Medulla oblongata (tissue), 1 donor: ENCODE results near the gene EEF2.
"Not testable (repeated sequence)": the region's sequence is repeated elsewhere in the genome, so short reads cannot be mapped to it uniquely, and the experiment has no call there.

Source experiments
- DNase-seq: peaks from one replicate; pipeline ENCODE4 v3.0.0-alpha.2; 2015; ENCODE audit errors: extremely low spot score

EEF2 gene

GRCh38 chr19:3968556-3969434, 16.5 kb downstream of the EEF2 start:
- peak; percentile 82 for DNase-seq

DNA sequence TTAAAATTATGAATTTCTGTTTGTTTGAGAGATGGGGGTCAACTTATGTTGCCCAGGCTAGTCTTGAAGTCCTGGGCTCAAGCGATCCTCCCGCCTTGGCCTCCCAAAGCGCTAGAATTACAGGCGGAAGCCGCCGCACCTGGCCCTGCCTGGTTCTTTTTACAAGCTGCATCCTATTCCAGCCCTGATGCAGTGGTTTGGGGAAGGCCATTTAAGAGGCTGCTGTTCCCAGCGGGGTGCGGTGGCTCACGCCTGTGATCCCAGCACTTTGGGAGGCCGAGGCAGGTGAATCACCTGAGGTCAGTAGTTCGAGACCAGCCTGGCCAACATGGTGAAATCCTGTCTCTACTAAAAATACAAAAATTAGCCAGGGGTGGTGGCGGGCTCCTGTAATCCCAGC, 17.3 kb downstream of the EEF2 start:
- DNase-seq, result not testable (repeated sequence)

- no peak for DNase-seq
Observed at GRCh38 chr19:3966051-3967017, 18.9 kb downstream of the EEF2 start.

DNA sequence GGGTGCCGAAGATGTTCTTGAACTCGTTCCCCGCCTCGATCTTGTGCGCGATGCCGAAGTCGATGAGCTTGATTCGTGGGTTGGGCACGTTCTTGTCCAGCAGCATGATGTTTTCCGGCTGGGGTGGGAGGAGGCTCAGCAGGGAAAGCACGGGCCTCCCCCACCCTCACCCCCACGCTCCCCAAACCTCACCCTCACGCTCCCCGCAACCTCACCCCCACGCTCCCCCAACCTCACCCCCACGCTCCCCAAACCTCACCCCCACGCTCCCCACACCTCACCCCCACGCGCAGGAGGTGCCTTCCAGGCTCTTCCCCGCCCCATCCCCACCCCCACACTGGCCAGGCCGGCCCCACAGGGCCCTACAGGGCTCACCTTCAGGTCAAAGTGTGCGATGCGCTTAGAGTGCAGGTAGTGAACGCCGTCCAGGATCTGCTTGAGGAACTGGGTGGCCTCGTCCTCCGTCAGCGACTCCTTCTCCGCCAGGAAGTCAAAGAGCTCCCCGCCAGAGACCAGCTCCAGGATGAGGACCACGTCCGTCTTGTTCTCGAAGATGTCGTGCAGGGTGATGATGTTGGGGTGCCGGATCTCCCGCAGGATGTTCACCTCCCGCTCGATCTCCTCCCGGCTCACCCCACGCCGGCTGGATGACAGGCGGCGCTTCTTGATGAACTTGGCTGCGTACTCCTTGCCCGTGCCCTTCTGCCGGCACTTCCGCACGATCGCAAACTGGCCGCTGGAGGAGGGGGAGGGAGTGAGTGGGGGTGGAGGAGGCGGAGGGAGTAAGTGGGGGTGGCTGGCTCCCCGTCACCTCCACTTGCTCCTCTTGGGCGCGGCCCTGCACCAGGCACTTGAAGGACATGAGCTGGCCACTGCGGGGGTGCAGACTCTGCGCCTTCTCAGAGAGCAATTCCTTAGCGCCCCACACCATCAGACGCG, 20.7 kb downstream of the EEF2 start:
- no peak for DNase-seq

DNA sequence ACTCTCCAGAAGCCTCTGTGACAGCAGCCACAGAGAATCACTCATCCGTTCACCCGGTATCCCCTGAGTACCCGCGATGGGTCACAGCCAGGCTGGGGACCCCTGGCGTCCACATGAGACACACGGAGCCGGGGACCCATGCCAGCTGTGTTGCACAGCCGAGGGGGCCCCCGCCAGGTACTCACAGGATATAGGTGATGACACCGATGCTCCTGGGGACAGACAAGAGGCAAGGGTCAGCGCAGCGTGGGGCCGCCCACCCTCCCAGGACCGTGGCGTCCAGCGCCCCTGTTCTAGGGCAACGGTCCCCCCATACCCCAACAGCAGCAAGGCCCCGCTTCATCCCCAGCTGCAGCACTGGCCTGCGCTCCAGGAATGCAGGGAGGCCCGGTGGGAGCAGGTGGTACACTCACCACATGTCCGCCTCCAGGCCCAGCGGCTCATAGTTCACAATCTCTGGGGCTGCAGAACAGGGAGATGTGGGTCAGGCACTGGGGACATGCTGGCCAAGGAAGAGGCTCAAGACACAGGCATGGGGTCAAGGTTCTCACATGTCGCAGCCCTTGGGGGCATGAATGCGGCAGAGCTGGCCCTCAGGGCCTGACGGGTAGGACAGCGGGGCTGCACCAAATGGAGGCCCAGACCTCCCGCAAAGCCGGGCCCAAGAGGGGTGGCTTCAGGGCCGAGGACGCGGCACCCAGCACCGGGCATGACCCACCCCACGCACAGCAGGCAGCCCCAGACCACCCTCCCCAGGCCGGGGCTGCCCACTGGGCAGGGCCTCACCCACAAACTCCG, 21.6 kb downstream of the EEF2 start:
- DNase-seq, result no peak

DNA sequence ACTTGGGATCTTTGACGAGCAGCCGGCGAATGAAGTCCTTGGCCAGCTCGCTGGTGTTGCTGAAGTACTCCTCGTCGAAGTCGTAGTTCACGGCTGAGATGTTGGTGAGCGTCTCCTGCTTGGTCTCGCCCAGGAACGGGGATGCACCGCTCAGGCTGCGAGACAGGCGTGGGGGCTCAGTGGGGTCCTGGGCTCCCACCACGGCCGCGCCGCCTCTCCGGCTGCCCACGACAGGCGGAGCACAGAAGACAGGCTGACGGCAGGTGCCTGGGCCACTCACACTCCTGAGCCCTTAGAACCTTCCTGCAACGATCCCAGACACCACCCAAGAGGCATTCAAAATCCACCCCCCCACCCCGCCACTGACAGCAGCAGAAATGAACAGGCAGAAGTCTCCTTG, 24.3 kb downstream of the EEF2 start:
- no peak for DNase-seq

DNA sequence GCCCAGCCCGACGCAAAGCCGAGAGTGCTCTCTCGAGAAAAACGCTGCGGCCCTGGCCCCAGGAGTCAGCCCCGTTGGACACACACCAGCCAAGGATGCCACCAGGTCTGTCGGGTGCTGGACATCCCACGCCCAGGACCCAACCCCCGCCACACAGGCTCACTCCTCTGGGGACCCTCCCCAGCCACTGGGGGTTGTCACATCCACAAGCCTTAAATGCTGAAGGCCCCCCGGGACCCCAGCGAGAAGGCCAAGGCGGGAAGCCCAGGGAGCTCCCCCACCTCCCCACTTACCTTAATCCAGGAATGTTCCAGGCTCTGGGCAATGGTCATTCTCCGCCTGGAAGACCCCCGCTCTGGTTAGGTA, 25.5 kb downstream of the EEF2 start:
- no peak for DNase-seq

DNA sequence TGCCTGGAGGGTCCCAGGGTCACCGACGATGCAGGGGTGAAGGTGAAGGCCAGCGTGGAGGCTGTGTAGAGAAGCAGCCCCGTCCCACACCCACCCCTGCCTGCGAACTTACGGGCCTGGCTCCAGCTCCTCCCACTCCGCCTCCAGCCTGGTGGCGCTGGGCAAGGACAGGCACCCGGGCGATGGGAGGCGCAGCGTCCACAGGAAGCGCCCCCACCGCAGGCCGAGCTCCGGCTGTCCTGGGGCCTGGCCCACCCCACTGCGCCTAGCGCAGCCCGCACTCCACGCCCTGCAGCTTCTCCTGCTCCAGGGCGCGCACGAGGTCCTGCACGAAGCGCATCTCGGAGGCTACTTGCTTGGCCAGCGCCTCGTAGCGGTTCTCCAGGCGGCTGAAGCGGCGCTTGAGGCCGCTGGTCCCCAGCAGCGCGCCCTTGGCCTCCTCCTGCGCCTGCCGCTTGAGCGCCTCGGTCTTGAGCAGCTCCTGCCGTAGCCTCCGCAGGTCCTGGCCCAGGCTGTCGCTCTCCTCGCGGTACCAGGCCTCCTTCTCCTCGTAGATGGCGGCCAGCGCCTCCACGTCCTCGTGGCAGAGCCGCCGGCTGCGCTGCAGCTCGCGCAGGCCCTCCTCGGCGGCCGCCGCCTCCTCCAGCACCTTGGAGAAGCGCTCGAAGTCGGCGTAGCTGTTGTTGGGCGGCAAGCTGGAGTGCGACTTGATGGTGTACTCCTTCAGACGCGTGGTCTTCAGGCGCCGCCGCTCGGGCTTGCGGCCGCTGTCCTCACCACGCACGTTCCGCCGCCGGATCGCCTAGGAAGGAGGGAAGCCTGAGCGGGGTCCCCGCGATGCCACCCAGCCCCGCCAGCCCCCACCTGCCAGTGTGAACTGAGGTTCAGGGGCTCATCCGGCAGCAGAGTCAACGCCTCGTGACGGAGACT, 26.2 kb downstream of the EEF2 start:
- no peak for DNase-seq

DNA sequence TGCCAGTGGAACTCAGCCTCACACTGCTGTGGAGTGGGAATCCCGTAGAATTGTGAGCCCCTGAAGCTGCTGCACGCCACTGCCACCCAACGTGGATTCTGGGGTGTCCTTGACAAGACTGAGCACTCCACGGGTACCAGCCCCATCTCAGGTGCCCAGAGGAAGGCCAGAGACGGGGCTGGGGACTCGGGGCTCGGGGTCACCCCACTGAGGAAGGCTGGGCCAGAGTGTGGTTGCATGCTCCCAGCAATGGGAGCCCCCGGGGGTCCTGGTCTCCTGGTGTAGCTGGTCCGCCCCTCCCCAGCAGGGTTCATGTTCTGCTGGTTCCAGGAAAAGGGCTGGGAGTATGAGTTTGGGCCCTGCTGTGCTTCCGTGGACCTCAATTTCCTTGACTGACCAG, 29.6 kb downstream of the EEF2 start:
- DNase-seq, result no peak

- DNase-seq, result not testable (repeated sequence)
Observed at GRCh38 chr19:3955276-3955675, 30.0 kb downstream of the EEF2 start.

DNA sequence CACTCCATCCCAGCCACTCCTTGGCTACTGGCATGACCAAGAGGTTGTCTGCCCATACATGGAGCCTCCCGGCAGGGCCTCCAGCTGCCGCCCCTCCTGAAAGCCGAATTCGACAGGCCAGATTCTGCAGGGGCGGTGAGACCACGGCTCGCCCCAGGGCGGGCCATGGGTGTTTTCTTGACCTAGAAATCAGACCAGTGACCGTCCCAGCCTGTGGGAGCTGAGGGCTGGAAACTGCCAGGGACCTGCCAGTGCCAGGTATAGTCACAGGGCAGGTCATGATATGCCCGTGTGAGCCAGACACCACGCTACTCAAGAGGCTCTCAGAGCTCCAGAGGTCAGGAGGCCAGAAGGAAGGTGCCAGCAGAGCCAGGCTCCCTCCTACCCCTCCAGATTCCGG, 31.2 kb downstream of the EEF2 start:
- DNase-seq, result no peak

DNA sequence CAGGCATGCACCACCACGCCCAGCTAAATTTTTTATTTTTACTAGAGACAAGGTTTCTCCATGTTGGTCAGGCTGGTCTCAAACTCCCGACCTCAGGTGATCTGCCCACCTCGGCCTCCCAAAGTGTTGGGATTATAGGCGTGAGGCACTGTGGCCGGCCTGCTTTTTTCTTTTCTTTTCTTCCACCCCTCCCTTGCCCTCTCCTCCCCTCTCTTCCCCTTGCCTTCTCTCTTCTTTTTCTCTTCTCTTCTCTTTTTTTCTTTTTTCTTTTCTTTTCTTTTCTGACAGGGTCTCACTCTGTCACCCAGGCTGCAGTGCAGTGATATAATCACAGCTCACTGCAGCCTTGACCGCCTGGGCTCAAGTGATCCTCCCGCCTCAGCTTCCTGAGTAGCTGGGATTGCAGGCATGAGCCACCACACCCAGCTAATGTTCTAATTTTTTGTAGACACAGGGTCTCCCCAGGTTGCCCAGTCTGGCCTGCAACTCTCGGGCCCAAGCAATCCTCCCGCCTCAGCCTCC, 32.4 kb downstream of the EEF2 start:
- DNase-seq, result not testable (repeated sequence)

DNA sequence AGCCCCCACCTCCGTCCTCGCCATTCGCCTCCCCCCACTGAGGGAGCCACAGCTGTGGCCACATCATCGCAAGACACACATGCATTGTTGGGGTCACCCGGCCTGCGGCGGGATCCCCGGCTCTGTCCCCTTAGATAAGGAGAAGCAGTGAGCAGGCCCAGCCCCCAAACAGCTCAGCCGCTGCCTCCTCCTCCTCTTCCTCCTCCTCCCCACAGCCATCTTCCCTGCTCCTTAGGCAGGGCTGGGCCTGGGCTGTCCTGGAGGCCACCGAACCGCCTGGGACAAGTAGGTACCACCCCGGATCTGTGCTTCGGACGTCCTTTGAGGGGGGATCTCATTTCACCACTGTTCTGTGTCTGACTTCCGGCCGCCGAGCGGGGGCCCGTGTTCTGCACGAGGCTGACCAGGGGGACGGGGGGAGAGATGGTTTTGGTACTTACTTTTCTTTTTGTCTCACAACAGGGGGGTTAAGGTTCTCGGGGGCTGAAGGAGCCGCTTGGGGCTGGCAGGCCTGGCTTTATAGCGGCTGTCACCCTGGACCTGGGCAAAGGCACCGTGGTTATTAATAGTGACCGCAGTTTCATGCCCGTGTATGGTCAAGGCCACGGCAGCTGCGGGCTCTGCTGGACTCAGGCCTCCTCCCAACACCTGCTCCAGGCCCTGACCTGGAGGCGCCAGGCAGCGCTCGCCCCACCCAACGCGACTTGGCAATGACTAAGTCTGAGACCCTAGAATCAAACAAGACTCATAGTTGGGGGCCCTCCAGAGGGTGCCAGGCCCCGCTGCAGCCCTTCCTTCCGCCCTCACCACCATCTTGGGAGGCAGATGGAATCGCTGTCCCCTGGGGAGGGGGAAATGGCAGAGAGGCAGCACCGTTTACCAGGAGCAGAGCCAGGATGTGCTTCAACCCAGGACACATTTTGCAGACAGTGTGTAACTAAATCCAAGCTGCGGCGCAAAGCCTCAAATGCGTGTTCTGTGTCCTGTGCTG, 34.1 kb downstream of the EEF2 start:
- DNase-seq, result no peak

GRCh38 chr19:3949997-3950859, 35.0 kb downstream of the EEF2 start:
- DNase-seq, result no peak

GRCh38 chr19:3949294-3949693, 36.0 kb downstream of the EEF2 start:
- no peak for DNase-seq

GRCh38 chr19:3947316-3947933, 37.8 kb downstream of the EEF2 start:
- not testable (repeated sequence) for DNase-seq

DNA sequence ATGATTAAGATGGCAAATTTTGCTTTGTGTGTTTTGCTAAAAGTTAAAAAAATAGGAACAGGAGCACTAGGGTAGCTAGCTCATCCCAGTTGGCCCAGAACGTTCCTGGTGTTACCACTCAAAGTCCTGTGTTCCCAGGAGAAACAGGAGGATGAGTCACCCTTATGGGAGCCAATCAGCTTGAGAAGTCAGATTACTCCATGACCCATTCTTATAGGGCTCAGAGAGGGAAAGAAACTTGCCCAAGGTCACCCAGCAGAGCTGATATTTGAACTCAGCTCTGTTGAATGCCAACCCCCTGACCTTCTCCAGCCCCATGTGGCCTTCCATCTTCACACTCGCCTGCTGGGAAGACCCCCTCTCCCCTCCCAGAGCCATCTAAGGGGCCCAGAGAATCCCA, 39.4 kb downstream of the EEF2 start:
- DNase-seq, result no peak
